HAP-1 (cell line): ENCODE results near the gene XXYLT1.
"Not testable (repeated sequence)": the region's sequence is repeated elsewhere in the genome, so short reads cannot be mapped to it uniquely, and the experiment has no call there.

ENCODE experiments used
- DNase-seq, 2 experiments: peaks; one replicate each; pipeline ENCODE4 v3.0.0-alpha.2; 2016 to 2020; ENCODE audit warnings: low spot score in 2 of 2
- H3K27me3 ChIP-seq: fragments of 250-450 bp; sonication (Bioruptor Pico); 2 replicates; pipeline ENCODE4 v1.5.1; 2020; ENCODE audit warnings: low read depth, mild to moderate bottlenecking, moderate library complexity
- H3K36me3 ChIP-seq: fragments of 250-450 bp; sonication (Bioruptor Pico); replicated peaks from 2 replicates; pipeline ENCODE4 v1.5.1; 2020; ENCODE audit warnings: mild to moderate bottlenecking
- H3K4me1 ChIP-seq: fragments of 250-450 bp; sonication (Bioruptor Pico); 2 replicates; pipeline ENCODE4 v1.5.1; 2020; ENCODE audit warnings: mild to moderate bottlenecking
- H3K4me3 ChIP-seq: fragments of 250-450 bp; sonication (Bioruptor Pico); 2 replicates; pipeline ENCODE4 v1.5.1; 2020; ENCODE audit warnings: mild to moderate bottlenecking, moderate library complexity
- H3K9me3 ChIP-seq: fragments of 250-450 bp; sonication (Bioruptor Pico); 2 replicates; pipeline ENCODE4 v1.5.1; 2020; ENCODE audit warnings: mild to moderate bottlenecking, moderate library complexity
- in situ Hi-C: fragments of 300-500 bp; cut with MboI; formaldehyde crosslinking; loops from 3 replicates; pipeline ENCODE4 v1.14.3; 2020; ENCODE audit warnings: low sequenced_read_pairs, inconsistent platforms, mixed read lengths

Gene XXYLT1

GRCh38 chr3:195037586-195037985, 233.4 kb downstream of the XXYLT1 start:
- H3K36me3 ChIP-seq, H3K4me1 ChIP-seq, H3K27me3 ChIP-seq, H3K9me3 ChIP-seq, DNase-seq, H3K4me3 ChIP-seq, in situ Hi-C loops: not testable (repeated sequence)

GRCh38 chr3:195036974-195037373, 234.0 kb downstream of the XXYLT1 start:
- Histone ChIP-seq H3K36me3 (no peaks in the 10 kb centered on the region), H3K4me3 (no peak overlapping the region), H3K27me3 (no peaks in the 10 kb centered on the region), H3K4me1 (no peaks in the 10 kb centered on the region), H3K9me3 (no peaks in the 10 kb centered on the region)
- in situ Hi-C loops = no loop called here
- DNase-seq = no peak

GRCh38 chr3:195036574-195036973, 234.4 kb downstream of the XXYLT1 start:
- Histone ChIP-seq H3K36me3 (no peaks in the 10 kb centered on the region), H3K4me3 (no peak overlapping the region), H3K4me1 (no peaks in the 10 kb centered on the region), H3K9me3 (no peaks in the 10 kb centered on the region), H3K27me3 (no peaks in the 10 kb centered on the region)
- in situ Hi-C loops = no loop called here
- no peak for DNase-seq

GRCh38 chr3:195036203-195036505, 234.8 kb downstream of the XXYLT1 start:
- in situ Hi-C loops = no loop called here
- Histone ChIP-seq H3K4me3 (no peak overlapping the region), H3K27me3 (no peaks in the 10 kb centered on the region), H3K9me3 (no peaks in the 10 kb centered on the region), H3K4me1 (no peaks in the 10 kb centered on the region), H3K36me3 (no peaks in the 10 kb centered on the region)
- no peak for DNase-seq

- Histone ChIP-seq H3K4me1 (no peaks in the 10 kb centered on the region), H3K9me3 (no peaks in the 10 kb centered on the region), H3K4me3 (no peak overlapping the region), H3K36me3 (no peaks in the 10 kb centered on the region), H3K27me3 (no peaks in the 10 kb centered on the region)
- in situ Hi-C loops = no loop called here
- DNase-seq = peak in 1 of 2 experiments; percentile 18
These were observed 235.4 kb downstream of the XXYLT1 start for GRCh38 chr3:195035345-195036202.

- no peaks in the 10 kb centered on the region for H3K36me3 ChIP-seq
- no peaks in the 10 kb centered on the region for H3K9me3 ChIP-seq
- no peaks in the 10 kb centered on the region for H3K4me1 ChIP-seq
- no peak overlapping the region for H3K4me3 ChIP-seq
- in situ Hi-C loops = no loop called here
- DNase-seq = no peak
- no peaks in the 10 kb centered on the region for H3K27me3 ChIP-seq
These were observed 236.4 kb downstream of the XXYLT1 start for GRCh38 chr3:195034541-195034940.

- no peak overlapping the region for H3K4me3 ChIP-seq
- no peaks in the 10 kb centered on the region for H3K27me3 ChIP-seq
- in situ Hi-C loops = no loop called here
- no peak for DNase-seq
- H3K9me3 ChIP-seq = no peaks in the 10 kb centered on the region
- H3K36me3 ChIP-seq = no peaks in the 10 kb centered on the region
- H3K4me1 ChIP-seq = no peaks in the 10 kb centered on the region
These were observed 236.9 kb downstream of the XXYLT1 start for GRCh38 chr3:195034101-195034500.

GRCh38 chr3:195033531-195034091, 237.3 kb downstream of the XXYLT1 start:
- Histone ChIP-seq H3K4me3 (no peak overlapping the region), H3K4me1 (no peaks in the 10 kb centered on the region), H3K9me3 (no peaks in the 10 kb centered on the region), H3K27me3 (no peaks in the 10 kb centered on the region), H3K36me3 (no peaks in the 10 kb centered on the region)
- DNase-seq = no peak
- in situ Hi-C loops = no loop called here

- DNase-seq = no peak
- Histone ChIP-seq H3K4me3 (no peak overlapping the region), H3K4me1 (no peaks in the 10 kb centered on the region), H3K9me3 (no peaks in the 10 kb centered on the region), H3K27me3 (no peaks in the 10 kb centered on the region), H3K36me3 (no peaks in the 10 kb centered on the region)
- in situ Hi-C loops = no loop called here
These were observed 238.0 kb downstream of the XXYLT1 start for GRCh38 chr3:195032955-195033354.

- Histone ChIP-seq H3K4me1 (no peaks in the 10 kb centered on the region), H3K4me3 (no peak overlapping the region), H3K9me3 (no peaks in the 10 kb centered on the region), H3K36me3 (no peaks in the 10 kb centered on the region), H3K27me3 (no peaks in the 10 kb centered on the region)
- no peak for DNase-seq
- in situ Hi-C loops = no loop called here
These were observed 238.7 kb downstream of the XXYLT1 start for GRCh38 chr3:195032106-195032759.

GRCh38 chr3:195031574-195032003, 239.4 kb downstream of the XXYLT1 start:
- DNase-seq = no peak
- Histone ChIP-seq H3K9me3 (no peaks in the 10 kb centered on the region), H3K36me3 (no peaks in the 10 kb centered on the region), H3K27me3 (no peaks in the 10 kb centered on the region), H3K4me1 (no peaks in the 10 kb centered on the region), H3K4me3 (no peak overlapping the region)
- in situ Hi-C loops = no loop called here

GRCh38 chr3:195030791-195031321, 240.1 kb downstream of the XXYLT1 start:
- Histone ChIP-seq H3K9me3 (no peaks in the 10 kb centered on the region), H3K36me3 (no peaks in the 10 kb centered on the region), H3K4me1 (no peaks in the 10 kb centered on the region), H3K4me3 (no peak overlapping the region), H3K27me3 (no peaks in the 10 kb centered on the region)
- no peak for DNase-seq
- in situ Hi-C loops = no loop called here

GRCh38 chr3:195028877-195029606, 241.9 kb downstream of the XXYLT1 start:
- Histone ChIP-seq H3K4me3 (no peak overlapping the region), H3K4me1 (no peaks in the 10 kb centered on the region), H3K27me3 (no peaks in the 10 kb centered on the region), H3K9me3 (no peaks in the 10 kb centered on the region), H3K36me3 (no peaks in the 10 kb centered on the region)
- DNase-seq = no peak
- in situ Hi-C loops = no loop called here

GRCh38 chr3:195025884-195026200, 245.1 kb downstream of the XXYLT1 start:
- no peaks in the 10 kb centered on the region for H3K36me3 ChIP-seq
- H3K4me3 ChIP-seq = no peak overlapping the region
- H3K27me3 ChIP-seq = 0 out of 2 replicates have a peak, but pooled peaks cover 3% of the 10 kb centered on the region
- in situ Hi-C loops = no loop called here
- no peaks in the 10 kb centered on the region for H3K9me3 ChIP-seq
- no peaks in the 10 kb centered on the region for H3K4me1 ChIP-seq
- no peak for DNase-seq
